Right renal pelvis (tissue), 4 donors: Measurements from ENCODE around the gene NUBP2. TPM values are rescaled to one million over a fixed set of nuclear protein-coding genes. Genes with fewer than 3 reads are reported as not detected.

Experiments used
- DNase-seq, 4 donors: peaks; one replicate each; pipeline ENCODE4 v3.0.0-alpha.2; 2013; ENCODE audit warnings: low read depth in 4 of 4, low spot score in 3 of 4, missing footprints in 1 of 4
- polyA plus RNA-seq, 4 donors: library from polyadenylated mRNA; unstranded; fragments of 120-200 nt; gene quantifications; one replicate each; pipeline ENCODE4 v1.2.1, GENCODE V29; 2013; ENCODE audit not compliant: insufficient read length in 4 of 4

NUBP2 gene
- polyA plus RNA-seq, result 10 to 100 TPM; 36.8 to 62.7 (median 40.5) TPM

GRCh38 chr16:1782408-1783264 is at the start of gene NUBP2, which contains the start of gene SPSB3:
Gene NUBP2 (plus strand): TSS chr16:1782960. CDS start chr16:1783021, 61 bp downstream.
Gene SPSB3 (minus strand): TSS chr16:1782571. CDS start chr16:1781483, 1,088 bp downstream.
- peak; percentile 96 to 100 (median 100) for DNase-seq

GRCh38 chr16:1734123-1734522 is 48.6 kb upstream of the NUBP2 start:
- no peak for DNase-seq

GRCh38 chr16:1734816-1735215 is 47.9 kb upstream of the NUBP2 start:
- no peak for DNase-seq

GRCh38 chr16:1740234-1740633 is 42.5 kb upstream of the NUBP2 start:
- DNase-seq, result no peak

GRCh38 chr16:1740781-1741490 is 41.8 kb upstream of the NUBP2 start:
- no peak for DNase-seq

GRCh38 chr16:1741553-1742165 is 41.1 kb upstream of the NUBP2 start:
- DNase-seq, result no peak

- DNase-seq, result no peak
These were observed 39.1 kb upstream of the NUBP2 start for GRCh38 chr16:1743376-1744337.

GRCh38 chr16:1744338-1744840 is 38.4 kb upstream of the NUBP2 start:
- DNase-seq, result no peak

GRCh38 chr16:1745181-1745899 is 37.4 kb upstream of the NUBP2 start:
- no peak for DNase-seq

- no peak for DNase-seq
These were observed 36.7 kb upstream of the NUBP2 start for GRCh38 chr16:1745900-1746692.

- DNase-seq, result no peak
These were observed 36.0 kb upstream of the NUBP2 start for GRCh38 chr16:1746693-1747195.

GRCh38 chr16:1747934-1748333 is 34.8 kb upstream of the NUBP2 start:
- no peak for DNase-seq

GRCh38 chr16:1749152-1750117 is 33.3 kb upstream of the NUBP2 start:
- no peak for DNase-seq

- DNase-seq, result no peak
These were observed 30.8 kb upstream of the NUBP2 start for GRCh38 chr16:1751946-1752345.

- DNase-seq, result no peak
These were observed 29.9 kb upstream of the NUBP2 start for GRCh38 chr16:1752853-1753252.

GRCh38 chr16:1754204-1754603 is 28.6 kb upstream of the NUBP2 start:
- no peak for DNase-seq
